ENCODE results near the gene ARHGAP18.

The ARHGAP18 gene

GRCh38 chr6:129631070-129631469 lies 78.9 kb downstream of the ARHGAP18 start:
- Histone ChIP-seq H3K79me2 (ENCODE audit: insufficient read depth, low read length) (no peaks in the 10 kb centered on the region), H2AFZ (ENCODE audit: low read length) (no peak overlapping the region)
- TF ChIP-seq CTCF (conservative IDR thresholded peaks at IDR 0.05; ENCODE audit: low read length) (no peak), EZH2phosphoT487 (IDR thresholded peaks at IDR 0.05; ENCODE audit: borderline replicate concordance) (no peak)

GRCh38 chr6:129630596-129630995 lies 79.4 kb downstream of the ARHGAP18 start:
- Histone ChIP-seq H3K36me3 (ENCODE audit: insufficient read depth, low read length) (peaks cover 9% of the 10 kb centered on the region), H3K4me3 (ENCODE audit: low read length, poor library complexity, severe bottlenecking) (no peak overlapping the region), H3K27me3 (ENCODE audit: insufficient read depth, low read length, poor library complexity, severe bottlenecking) (no peaks in the 10 kb centered on the region), H3K9me3 (ENCODE audit: insufficient read depth, low read depth, low read length) (no peaks in the 10 kb centered on the region), H3K4me1 (ENCODE audit: insufficient read depth, low read length, poor library complexity, severe bottlenecking) (no peaks in the 10 kb centered on the region), H3F3A (ENCODE audit: low read depth) (0 out of 2 replicates have a peak, but pooled peaks cover 2% of the 10 kb centered on the region), H3K9me2 (replicated peaks; ENCODE audit: low read depth, low read length) (no peaks in the 10 kb centered on the region), H2AFZ (ENCODE audit: low read length) (no peak overlapping the region), H3K79me2 (ENCODE audit: insufficient read depth, low read length) (no peaks in the 10 kb centered on the region), H3K4me2 (ENCODE audit: low read depth, low read length, poor library complexity, severe bottlenecking) (no peak overlapping the region), H3K9ac (ENCODE audit: low read depth, low read length, poor library complexity, severe bottlenecking) (no peak overlapping the region), H4K20me1 (ENCODE audit: insufficient read depth, low read length, poor library complexity, severe bottlenecking) (no peaks in the 10 kb centered on the region)
- TF ChIP-seq EZH2phosphoT487 (IDR thresholded peaks at IDR 0.05; ENCODE audit: borderline replicate concordance) (no peak), CTCF (conservative IDR thresholded peaks at IDR 0.05; ENCODE audit: low read length) (no peak)

More at GRCh38 chr6:129631070-129631469, 78.9 kb downstream of the ARHGAP18 start:
- no peaks in the 10 kb centered on the region for H4K20me1 ChIP-seq (ENCODE audit: insufficient read depth, low read length, poor library complexity, severe bottlenecking)
- H3K9ac ChIP-seq (ENCODE audit: low read depth, low read length, poor library complexity, severe bottlenecking), result no peak overlapping the region
- H3K9me3 ChIP-seq (ENCODE audit: insufficient read depth, low read depth, low read length), result no peaks in the 10 kb centered on the region
- no peak overlapping the region for H3K4me2 ChIP-seq (ENCODE audit: low read depth, low read length, poor library complexity, severe bottlenecking)
- peaks cover 9% of the 10 kb centered on the region for H3K36me3 ChIP-seq (ENCODE audit: insufficient read depth, low read length)
- H3K4me3 ChIP-seq (ENCODE audit: low read length, poor library complexity, severe bottlenecking), result no peak overlapping the region
- no peaks in the 10 kb centered on the region for H3K27me3 ChIP-seq (ENCODE audit: insufficient read depth, low read length, poor library complexity, severe bottlenecking)
- no peaks in the 10 kb centered on the region for H3K4me1 ChIP-seq (ENCODE audit: insufficient read depth, low read length, poor library complexity, severe bottlenecking)
- H3K9me2 ChIP-seq (replicated peaks; ENCODE audit: low read depth, low read length), result no peaks in the 10 kb centered on the region
- 0 out of 2 replicates have a peak, but pooled peaks cover 2% of the 10 kb centered on the region for H3F3A ChIP-seq (ENCODE audit: low read depth)

- Histone ChIP-seq H3F3A (ENCODE audit: low read depth) (0 out of 2 replicates have a peak, but pooled peaks cover 2% of the 10 kb centered on the region), H3K9me2 (replicated peaks; ENCODE audit: low read depth, low read length) (no peaks in the 10 kb centered on the region), H2AFZ (ENCODE audit: low read length) (no peak overlapping the region), H3K9ac (ENCODE audit: low read depth, low read length, poor library complexity, severe bottlenecking) (no peak overlapping the region), H3K4me3 (ENCODE audit: low read length, poor library complexity, severe bottlenecking) (no peak overlapping the region), H3K27me3 (ENCODE audit: insufficient read depth, low read length, poor library complexity, severe bottlenecking) (no peaks in the 10 kb centered on the region), H3K4me1 (ENCODE audit: insufficient read depth, low read length, poor library complexity, severe bottlenecking) (no peaks in the 10 kb centered on the region), H4K20me1 (ENCODE audit: insufficient read depth, low read length, poor library complexity, severe bottlenecking) (no peaks in the 10 kb centered on the region), H3K9me3 (ENCODE audit: insufficient read depth, low read depth, low read length) (no peaks in the 10 kb centered on the region), H3K36me3 (ENCODE audit: insufficient read depth, low read length) (peaks cover 9% of the 10 kb centered on the region; the same call in 1 of the 2 replicates), H3K79me2 (ENCODE audit: insufficient read depth, low read length) (no peaks in the 10 kb centered on the region), H3K4me2 (ENCODE audit: low read depth, low read length, poor library complexity, severe bottlenecking) (no peak overlapping the region)
- no peak for TF ChIP-seq CTCF (conservative IDR thresholded peaks at IDR 0.05; ENCODE audit: low read length)
- TF ChIP-seq EZH2phosphoT487 (IDR thresholded peaks at IDR 0.05; ENCODE audit: borderline replicate concordance), result no peak
Observed at GRCh38 chr6:129628101-129628815, 81.7 kb downstream of the ARHGAP18 start.
